NK-92 (cell line): Measurements from ENCODE around the gene EFNB3.

ENCODE experiments used
- DNase-seq: peaks from one replicate; lab custom pipeline; 2025; ENCODE audit not compliant: unreplicated experiment; lab: John Stamatoyannopoulos, UW

Gene EFNB3

DNA sequence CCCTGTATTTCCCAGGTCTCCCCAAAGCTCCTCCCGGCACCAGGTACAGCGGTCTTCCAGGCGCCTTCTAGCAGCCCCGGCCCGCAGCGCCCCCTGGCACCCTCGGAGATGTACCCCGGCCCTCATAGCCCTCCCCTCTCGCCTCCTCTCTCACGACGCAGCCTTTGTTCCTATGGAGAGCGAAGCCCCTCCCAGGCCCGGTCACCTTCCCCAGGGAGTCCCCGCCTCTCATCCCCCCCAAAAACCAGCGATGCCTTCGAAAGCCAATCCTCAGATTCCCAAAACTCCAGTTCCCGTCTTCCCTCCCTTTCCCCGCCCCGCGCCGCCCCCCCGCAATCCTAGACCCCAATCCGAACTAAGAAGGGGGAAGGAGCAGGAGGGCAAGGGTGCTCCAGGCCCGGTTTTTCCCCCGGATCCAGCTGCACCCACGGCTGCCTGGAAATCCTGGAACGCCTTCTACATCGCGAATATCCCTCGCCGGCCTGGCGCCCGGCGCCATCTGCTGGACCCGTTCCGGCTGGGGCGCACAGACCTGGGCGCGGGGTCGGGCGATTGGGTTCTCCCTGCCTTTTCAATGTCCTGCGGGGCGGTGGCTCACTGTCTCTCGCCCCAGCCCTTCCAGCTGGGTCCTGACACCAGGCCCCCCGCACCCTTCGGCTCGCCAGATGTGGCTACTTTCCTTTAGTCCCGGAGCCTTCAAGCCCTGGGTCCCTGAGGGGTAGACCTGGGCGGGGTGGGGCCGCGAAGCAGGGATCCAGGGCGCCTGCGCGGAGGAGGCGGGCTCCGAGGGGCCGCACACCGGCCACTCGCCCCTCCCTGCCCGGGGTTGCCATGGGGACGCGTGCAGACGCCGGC is 12.1 kb downstream of the EFNB3 start, which contains the start of gene DNAH2:
Gene DNAH2, plus strand, starts transcription at position 844 of the 855 bp plus-strand sequence. CDS start 1,991 bp downstream, outside the sequence.
- DNase-seq = no peak

DNA sequence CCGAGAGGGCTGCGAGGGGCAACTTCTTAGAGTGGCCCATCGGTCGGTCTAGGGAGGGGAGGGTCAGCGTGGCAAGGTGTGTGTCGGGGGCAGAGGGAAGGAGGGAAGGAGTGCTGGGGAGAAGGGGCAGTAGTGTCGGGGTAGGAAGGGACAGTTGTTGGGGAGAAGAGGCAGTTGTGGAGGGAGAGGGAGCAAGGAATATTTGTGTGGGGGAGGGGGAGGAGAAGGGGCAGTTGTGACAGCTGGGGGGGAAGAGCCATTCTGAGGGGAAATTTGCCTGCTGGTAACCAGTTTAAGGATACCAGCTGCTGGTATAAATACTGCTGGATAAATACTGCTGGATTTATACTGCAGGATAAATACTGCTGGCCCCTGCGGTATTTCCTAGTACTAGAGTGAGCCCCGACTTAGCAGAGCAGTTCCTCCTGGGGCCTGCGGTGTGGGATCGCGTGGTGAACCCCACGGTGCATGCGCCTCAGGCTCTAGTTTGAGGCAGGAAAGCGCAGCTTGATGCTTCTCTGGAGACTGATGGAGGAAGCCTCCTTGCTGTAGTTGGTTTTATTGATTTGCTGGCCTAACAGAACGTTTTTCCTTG is 12.9 kb downstream of the EFNB3 start:
- DNase-seq = no peak

DNA sequence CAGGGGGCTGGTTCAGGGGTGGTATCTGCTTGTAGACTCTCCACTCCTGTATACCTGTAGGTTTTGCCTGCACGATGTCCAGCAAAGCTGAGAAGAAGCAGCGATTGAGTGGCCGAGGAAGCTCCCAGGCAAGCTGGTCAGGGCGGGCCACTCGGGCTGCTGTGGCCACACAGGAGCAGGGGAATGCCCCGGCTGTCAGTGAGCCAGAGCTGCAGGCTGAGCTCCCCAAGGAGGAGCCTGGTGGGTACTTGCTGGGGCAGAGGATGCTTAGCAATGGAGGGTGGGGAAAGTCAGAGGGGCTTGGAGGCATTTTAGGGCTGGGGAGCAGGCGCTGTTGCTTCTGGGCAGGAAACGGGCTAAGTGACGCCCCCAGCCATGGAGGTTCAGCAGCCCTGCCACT is 14.7 kb downstream of the EFNB3 start:
- DNase-seq = no peak

DNA sequence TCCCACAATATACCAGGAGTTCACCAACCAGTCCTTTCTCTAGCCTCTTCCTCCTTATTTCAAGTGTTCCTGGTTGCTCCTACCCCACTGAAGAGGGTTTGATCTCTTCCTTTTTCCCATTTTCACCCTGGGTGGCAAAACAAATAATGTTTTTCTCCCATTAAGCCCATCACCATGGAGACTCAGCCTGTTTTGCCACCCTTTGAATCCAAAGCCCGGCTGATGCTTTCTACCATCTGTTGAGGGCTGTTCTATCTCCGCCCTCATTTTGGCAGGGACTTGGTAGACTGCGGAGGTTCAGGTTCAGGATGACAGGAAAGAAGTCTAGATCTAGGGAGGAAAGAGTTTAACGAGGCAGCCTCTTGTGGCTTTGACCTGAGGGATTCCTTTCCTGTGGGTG is 15.1 kb downstream of the EFNB3 start:
- DNase-seq = no peak

DNA sequence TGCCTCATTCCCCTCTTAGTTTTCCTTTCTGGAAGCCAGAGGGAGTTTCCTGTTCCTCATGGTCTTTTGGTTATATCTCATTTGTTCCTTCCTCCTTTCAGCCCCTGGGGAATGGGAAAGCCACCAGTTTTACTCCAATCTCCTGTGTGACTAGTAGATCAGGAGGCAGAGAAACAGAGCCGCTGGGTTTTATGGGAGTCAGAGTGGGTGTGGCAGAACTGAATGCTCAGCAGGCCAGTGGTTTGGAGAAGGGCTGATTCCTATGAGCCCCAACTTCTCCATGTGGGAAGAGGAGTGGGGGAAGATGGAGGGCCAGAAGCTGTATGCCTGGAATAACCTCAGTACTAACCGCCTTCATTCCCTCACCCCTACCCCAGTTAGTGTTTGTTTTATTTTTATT is 16.6 kb downstream of the EFNB3 start:
- DNase-seq = no peak

DNA sequence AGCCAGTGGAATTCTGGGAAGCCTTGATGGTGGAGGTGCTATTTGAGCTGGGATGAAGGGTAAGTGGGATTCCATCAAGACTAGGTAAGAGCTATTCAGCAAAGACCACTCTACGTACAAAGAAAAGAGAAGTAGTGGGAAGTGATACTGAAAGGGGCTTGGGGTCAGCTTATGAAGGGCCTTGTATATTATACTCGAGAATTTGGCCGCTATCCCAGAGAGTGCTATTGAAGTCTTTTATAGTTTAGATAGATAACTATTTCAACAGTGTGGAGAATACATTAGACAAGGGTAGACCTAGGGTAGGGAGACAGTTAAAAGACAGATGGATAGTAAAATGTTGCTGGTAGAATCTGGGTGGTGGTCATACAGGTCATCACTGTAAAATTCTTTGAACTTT is 22.9 kb downstream of the EFNB3 start:
- DNase-seq = no peak

DNA sequence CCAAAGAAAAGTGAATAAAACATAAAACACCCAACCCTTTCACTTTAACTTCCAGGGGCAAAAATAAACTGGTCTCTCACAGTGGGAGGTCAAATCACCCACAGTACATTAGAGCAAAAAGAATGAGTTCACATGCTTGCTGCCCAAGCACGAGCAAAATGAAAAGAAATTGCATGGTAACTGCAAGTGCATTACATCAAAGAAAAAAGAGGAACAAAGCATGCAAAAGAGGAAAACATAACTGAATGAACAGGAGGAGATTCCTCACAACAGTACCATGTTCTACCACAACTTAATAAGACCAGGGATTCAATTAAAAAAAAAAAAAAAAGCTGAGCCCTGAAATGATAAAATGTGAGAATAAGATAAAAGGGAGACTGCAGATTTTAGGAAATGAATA is 24.8 kb downstream of the EFNB3 start:
- no peak for DNase-seq

DNA sequence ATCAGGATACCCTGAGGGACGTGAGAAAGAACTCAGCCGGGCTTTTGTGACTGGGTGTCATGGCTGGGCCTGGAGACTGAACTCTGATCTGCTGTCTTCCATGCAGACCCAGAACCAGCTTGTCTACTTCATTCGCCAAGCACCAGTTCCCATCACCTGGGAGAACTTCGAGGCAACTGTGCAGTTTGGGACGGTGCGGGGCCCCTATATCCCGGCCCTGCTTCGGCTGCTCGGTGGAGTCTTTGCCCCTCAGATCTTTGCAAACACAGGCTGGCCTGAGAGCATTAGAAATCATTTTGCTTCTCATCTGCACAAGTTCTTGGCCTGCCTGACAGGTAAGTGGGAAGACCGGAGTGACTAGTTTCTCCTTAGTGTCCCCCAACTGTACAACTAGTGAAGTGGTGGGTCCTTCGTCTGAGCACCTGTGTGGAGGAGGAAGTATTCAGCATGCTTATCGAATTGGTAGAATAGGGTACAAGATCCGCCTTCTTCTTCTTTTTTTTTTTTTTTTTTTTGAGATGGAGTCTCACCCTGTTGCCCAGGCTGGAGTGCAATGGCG is 28.1 kb downstream of the EFNB3 start:
- no peak for DNase-seq

DNA sequence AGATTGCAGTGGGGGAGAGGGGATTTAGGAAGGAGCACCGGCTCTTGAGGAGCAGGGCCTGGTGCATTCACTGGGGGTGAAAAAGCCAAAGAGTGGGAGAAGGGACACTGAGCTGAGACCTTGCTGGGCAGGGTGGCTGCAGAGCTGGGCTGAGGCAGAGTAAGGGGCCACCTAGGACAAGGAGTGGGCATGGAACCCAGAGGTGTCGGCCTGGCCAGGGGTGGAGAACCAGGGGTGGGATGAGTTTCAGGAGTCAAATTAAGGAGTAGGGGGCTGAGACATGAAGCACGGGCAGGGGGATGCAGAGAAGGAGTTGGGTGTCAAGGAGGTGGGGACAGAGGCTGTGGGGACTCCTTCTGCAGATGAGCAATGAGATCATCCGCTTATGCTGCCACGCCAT is 32.6 kb downstream of the EFNB3 start:
- DNase-seq = no peak

DNA sequence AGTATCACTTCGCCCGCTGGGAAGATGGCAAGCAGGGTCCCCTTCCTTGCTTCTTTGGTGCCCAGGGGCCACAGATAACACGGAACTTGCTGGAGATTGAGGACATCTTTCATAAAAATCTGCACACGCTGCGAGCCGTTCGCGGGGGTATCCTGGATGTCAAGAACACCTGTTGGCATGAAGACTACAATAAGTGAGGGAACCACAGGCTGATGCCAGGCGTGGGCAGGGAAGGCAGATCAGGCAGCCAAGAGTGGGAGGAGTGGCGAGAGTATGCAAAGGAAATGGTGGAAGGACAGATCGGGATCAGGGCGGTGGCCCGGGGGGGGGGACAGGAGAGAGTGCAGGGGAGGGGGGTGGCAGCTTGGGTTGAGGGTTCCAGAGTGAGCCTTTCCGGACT is 34.7 kb downstream of the EFNB3 start:
- no peak for DNase-seq

DNA sequence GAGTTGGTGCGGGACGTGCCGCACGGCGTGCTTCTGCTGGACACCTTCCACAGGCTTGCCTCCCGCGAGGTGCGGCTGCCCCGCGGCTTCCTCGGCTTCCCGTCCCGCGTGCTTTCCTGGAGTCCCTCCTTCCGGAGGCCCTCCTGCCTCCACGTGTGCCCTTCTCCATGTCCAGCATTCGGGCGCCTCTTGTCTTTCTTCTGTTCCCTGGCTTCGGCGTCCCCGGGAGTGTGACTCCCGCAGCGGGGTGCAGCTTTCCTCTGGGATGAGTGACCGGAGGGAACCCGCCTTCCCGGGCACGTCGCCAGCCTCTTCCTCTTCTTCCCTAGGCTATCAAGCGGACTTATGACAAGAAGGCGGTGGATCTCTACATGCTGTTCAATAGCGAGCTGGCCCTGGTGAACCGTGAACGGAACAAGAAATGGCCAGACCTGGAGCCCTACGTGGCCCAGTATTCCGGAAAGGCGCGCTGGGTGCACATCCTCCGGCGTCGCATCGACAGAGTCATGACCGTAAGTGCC is 35.5 kb downstream of the EFNB3 start:
- DNase-seq = no peak

DNA sequence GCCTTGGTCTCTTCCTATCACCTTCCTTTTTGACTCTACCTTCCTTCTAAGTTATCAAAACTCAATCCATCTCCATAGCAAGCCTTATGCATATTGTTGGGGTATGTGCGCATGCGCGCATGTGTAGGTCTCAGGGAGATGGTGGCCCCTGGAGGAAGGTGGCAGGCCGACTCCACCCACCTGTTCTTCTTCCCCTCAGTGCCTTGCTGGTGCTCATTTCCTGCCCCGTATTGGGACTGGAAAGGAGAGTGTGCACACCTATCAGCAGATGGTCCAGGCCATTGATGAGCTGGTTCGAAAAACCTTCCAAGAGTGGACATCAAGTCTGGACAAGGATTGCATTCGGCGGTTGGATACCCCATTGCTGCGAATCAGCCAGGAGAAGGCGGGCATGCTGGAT is 37.7 kb downstream of the EFNB3 start:
- no peak for DNase-seq

DNA sequence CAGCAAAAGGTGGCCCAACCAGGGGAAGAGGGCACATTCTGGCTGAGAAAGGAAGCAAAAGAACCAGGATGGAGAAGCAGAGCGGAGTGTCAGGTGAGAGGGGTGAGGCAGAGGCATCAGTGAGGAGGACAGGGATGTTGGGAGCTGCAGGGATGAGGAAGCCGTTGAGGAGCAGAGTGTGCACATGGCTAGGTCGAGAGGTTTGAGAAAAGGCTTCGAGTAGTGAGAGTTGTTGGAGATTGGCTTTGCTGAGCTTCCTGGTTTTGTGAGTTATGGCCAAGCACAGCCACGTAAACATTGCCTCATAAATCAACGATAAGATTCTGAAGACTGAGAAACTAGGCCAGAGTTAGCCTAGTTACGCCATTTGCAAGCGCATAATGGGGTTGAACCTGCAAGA is 39.4 kb downstream of the EFNB3 start:
- DNase-seq = no peak

DNA sequence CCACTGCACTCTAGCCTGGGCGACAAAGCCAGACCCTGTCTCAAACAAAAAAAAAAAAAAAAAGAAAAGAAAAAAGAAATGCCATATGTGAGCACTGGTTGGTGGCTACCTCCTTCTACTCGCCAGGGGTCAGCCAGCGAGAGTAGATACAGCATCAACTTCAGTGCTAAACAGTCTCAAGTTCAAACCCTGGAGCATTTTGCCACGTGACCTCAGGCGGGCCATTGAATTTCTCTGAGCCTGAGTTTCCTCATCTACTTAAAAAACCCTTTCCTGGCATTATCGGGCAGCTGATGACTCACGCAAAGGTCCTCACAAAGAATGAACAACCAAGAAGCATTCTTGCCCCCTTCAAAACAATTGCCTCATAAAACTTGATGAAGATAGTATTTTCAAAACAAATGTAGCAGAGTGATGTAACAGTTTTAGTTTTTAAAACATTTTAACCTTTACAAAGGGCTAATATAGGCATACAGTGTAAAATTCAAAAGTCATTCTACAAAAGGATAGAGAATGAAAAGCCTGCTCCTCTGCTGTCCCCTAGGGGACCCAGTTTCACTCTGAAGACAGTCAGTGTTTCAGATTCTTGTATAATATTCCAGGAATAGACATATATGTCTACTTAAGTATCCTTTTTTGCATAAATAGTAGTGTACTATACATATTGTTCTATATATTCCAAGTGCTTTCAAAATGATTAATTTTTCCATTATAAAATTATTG is 40.9 kb downstream of the EFNB3 start:
- DNase-seq = no peak

DNA sequence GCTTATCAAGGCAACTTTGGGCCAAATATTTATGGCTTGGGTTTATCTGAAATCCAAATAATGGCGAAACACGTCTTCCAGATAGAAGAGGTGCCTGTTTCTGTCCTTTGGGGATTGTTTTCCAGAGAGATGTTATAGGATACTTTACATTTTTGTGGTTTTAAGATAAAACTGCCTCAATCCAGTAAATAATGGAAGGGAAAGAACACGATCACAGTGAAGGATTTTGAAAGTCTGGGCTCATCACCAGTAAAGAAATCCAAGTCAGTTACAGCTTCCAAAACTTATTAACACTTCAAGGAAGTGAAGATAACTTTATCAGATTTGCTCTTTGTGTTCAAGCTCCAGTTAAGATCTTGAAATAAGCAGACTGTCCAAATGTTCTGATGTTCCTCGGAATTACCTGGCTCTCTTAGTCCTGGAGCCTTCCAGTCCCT is 42.7 kb downstream of the EFNB3 start:
- DNase-seq = no peak

DNA sequence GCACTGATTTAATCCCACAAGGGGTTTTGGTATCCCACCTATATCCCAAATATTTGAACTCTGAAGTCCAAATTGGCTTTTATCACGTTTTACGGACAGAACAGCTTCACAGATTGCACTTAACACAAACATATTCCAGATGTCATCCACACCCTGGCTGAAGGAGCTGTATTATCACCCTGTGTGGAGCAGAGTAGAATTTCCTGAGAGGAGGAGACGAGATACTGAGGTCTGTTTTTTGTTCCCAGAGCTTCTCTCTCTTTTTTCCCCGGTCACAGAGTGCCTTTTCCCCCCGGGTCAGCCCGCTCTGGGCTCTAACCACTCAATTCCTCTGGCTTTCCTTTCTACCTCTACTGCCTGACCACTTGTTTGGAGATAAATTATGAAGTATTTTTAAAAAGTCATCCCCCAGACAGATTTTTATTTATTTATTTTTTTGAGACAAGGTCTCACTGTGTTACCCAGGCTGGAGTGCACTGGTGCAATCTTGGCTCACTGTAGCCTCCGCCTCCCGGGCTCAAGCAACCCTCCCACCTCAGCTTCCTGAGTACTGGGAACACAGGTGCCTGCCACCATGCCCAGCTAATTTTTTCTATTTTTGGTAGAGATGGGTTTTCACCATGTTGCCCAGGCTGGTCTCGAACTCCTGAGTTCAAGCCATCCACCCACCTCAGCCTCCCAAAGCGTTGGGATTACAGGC is 43.2 kb downstream of the EFNB3 start:
- no peak for DNase-seq

DNA sequence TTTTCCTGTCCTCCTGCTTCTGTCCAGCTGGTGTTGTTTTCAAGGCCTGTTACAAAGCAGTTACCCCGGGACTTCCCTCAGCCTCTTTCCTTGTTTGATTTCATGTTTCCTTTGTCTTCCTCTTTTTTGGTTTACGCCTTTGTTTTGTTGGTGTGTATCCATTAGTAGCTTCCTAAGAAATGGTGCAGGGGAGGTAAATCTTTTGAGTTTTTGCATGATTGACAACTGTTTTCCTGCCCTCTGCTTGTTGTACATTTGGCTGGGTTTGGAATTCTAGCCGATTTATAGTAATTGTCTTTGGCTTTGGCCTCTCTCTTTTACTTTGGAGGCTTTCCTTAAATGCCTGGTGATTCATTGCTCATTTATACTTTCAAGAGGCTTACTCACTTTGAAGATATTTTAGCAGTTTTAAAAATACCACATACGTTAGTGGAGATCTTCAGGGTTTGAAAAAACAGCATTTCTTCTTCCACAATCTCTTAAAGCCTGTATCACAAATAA is 45.4 kb downstream of the EFNB3 start:
- DNase-seq = no peak

DNA sequence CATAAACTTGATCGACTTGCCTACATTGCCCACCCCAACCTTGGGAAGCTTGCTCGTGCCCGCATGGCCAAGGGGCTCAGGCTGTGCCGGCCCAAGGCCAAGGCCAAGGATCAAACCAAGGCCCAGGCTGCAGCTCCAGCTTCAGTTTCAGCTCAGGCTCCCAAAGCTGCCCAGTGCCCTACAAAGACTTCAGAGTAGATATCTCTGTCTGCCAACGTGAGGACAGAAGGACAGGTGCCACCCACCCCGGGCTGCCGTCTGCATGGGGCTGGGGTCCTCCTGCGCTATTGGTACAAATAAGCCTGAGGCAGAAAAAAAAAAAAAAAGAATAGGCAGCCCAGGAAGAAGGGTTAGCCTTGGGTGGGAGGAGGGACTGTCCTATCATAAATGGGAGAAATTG is 49.7 kb downstream of the EFNB3 start:
- no peak for DNase-seq

DNA sequence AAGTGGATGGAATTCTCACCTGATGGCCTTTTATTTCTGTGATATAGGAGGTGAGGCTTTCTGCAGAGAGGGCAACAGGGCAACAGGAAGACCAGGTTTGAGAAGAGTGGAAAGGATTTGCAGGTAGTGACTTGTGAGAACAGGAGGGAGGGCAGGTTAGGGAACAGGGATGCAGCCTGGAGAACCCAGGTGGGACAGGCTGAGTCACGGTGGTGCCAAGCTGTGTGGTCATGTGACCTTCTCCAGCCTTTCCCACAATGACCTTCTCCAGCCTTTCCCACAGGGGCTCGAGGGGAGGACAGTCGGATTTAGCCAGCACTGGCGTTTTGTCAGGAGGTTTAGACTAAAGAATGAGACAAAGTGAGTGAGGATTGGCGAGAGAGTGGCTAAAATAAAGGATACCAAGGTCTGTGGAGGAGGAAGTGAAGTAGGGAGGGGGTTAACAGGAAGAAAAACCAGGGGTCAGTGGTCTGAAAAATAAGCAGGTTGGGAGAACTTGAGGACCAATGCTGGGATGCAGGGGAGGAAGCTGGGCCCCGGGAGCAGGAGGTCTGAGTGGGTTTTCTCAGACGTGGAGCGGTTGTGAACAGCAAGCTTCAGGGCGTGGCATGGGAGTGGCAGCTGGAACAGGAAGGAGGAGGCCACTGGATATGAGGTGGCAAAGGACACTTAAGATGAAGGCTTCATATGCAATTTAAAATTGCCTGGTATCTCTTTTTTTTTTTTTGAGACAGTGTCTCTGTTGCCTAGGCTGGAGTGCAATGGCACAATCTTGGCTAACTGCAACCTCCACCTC is 50.3 kb downstream of the EFNB3 start:
- no peak for DNase-seq

DNA sequence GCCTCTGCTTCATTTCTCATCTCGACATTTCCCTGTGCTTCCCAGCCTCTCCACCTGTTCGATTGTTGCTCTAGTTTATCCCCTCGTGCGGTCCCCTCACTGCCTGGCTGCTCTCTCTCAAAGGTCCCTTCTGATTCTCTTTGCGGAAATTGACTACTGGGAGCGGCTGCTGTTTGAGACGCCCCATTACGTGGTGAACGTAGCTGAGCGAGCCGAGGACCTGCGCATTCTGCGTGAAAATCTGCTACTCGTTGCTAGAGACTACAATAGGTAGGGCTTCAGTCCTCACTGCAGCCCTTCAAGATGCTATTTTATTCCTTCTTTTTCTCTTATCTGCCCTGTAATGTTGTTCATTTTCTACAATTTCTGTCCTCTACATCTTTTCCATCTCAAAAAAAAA is 52.0 kb downstream of the EFNB3 start:
- no peak for DNase-seq
